Left colon (tissue), 2 donors: ENCODE results near the gene ADAM33. TPM values are rescaled to one million over a fixed set of nuclear protein-coding genes. Genes with fewer than 3 reads are reported as not detected.

Experiments used
- ATAC-seq: fragments of 200-7000 bp; cut with Tn5 transposase; one replicate; pipeline ENCODE4 v1.9.1; 2020; ENCODE audit warnings: mild to moderate bottlenecking, moderate library complexity
- DNase-seq, 2 donors: peaks; one replicate each; pipeline ENCODE4 v3.0.0-alpha.2; 2020
- intact Hi-C, 2 donors: fragments of 100-400 bp; cut with DNase I in 1 of 2; cut with micrococcal nuclease in 1 of 2; formaldehyde crosslinking; loops; one replicate each; pipeline versions ENCODE4 v1.11.2 to v1.14.0; 2022; cut with DNase I, micrococcal nuclease
- total RNA-seq, 2 donors: library from RNA; stranded (reverse); fragmentation: NEBNext Ultra II Directional; extraction: Animal tissue kit (Norgen Biotek cat#: 25700); gene quantifications; one replicate each; pipeline ENCODE4 v1.2.1, GENCODE V29; 2021
- donor health status: DM: no; HTN: no; CAD: no.
- donor health status: DM: yes; HTN: yes; CAD: no.

Gene ADAM33
- total RNA-seq, 2 donors from 2014 or later: 6.4 to 20.7 TPM

DNA sequence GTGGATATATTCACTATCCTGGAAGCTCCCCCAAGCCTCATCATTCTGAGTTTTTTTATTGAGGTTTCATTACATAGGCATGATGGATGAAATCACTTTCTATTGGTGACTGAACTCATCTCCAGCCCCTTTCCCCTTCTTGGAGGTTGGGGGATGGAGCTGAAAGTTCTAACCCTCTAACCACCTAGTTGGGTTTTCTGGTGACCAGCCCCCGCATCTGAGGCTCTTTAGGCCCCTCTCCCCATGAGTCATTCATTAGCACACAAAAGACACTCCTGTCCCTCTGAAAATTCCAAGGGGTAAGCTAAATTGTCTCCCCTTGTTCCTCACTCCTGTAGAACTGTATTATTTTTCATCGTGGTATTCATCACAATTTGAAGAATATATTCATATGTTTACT lies 51.9 kb downstream of the ADAM33 start:
- intact Hi-C loops: no loop called here
- no peak for ATAC-seq
- no peak for DNase-seq

- ATAC-seq (no peak), DNase-seq (no peak)
- intact Hi-C loops: no loop called here
These were observed 53.1 kb downstream of the ADAM33 start for GRCh38 chr20:3628502-3629314.

- ATAC-seq (no peak), DNase-seq (no peak)
- intact Hi-C loops: no loop called here
These were observed 54.3 kb downstream of the ADAM33 start for GRCh38 chr20:3627476-3627875.

- intact Hi-C loops: no loop called here
- DNase-seq: no peak
- ATAC-seq: no peak
These were observed 59.4 kb downstream of the ADAM33 start for GRCh38 chr20:3622406-3622805.

- no peak for DNase-seq
These were observed 60.7 kb downstream of the ADAM33 start for GRCh38 chr20:3621111-3621510.

More at GRCh38 chr20:3621111-3621510, 60.7 kb downstream of the ADAM33 start:
- intact Hi-C loops: no loop called here
- ATAC-seq: no peak

Other genes with a start within 250 kb of the ADAM33 start
- gene ATRN, start 211.0 kb downstream of the ADAM33 start, total RNA-seq: 10 to 100 TPM; 22.6 to 23.1 TPM
- gene GFRA4, start 18.6 kb downstream of the ADAM33 start, total RNA-seq: not detected
- gene SIGLEC1, start 30.6 kb upstream of the ADAM33 start, total RNA-seq: 10 to 100 TPM in 1 of 2 donors, 1 to 10 TPM in 1; 3.1 to 10.4 TPM
- gene HSPA12B, start 50.7 kb upstream of the ADAM33 start, total RNA-seq: 1 to 10 TPM; 2.3 to 2.5 TPM
- 10 to 100 TPM; 13.3 to 19.8 TPM for gene ADISSP, start 85.7 kb upstream of the ADAM33 start, total RNA-seq
- under 1 TPM in 1 of 2 donors, not detected in 1; 0.14 TPM for gene SPEF1, start 99.4 kb upstream of the ADAM33 start, total RNA-seq
- gene CENPB, start 104.7 kb upstream of the ADAM33 start, total RNA-seq: 10 to 100 TPM; 80.5 to 82.2 TPM
- 10 to 100 TPM; 19.5 to 33.5 TPM for gene CDC25B, start 114.3 kb upstream of the ADAM33 start, total RNA-seq
- gene AP5S1, start 138.5 kb upstream of the ADAM33 start, total RNA-seq: 10 to 100 TPM; 14.2 to 19.3 TPM
- gene MAVS, start 164.8 kb upstream of the ADAM33 start, total RNA-seq: 10 to 100 TPM; 72.1 to 74.0 TPM
- 10 to 100 TPM; 26.9 to 28.8 TPM for gene PANK2, start 207.4 kb upstream of the ADAM33 start, total RNA-seq